HEK293T (cell line): ENCODE measurements around the gene SCARB1.

Experiments used
- BHLHE40 ChIP-seq: fragments of 450-650 bp; IDR thresholded peaks from 2 replicates; pipeline ENCODE4 v1.6.1; 2016; ENCODE audit warnings: mild to moderate bottlenecking, moderate library complexity, borderline replicate concordance
- ELF4 ChIP-seq: fragments of 450-650 bp; IDR thresholded peaks from 2 replicates; pipeline ENCODE4 v1.6.1; 2017; ENCODE audit warnings: antibody characterized with exemption
- FOXA1 ChIP-seq: fragments of 450-650 bp; IDR thresholded peaks from 2 replicates; pipeline ENCODE4 v1.6.1; 2016; ENCODE audit warnings: mild to moderate bottlenecking
- FOXK2 ChIP-seq: fragments of 450-650 bp; IDR thresholded peaks from 2 replicates; pipeline ENCODE4 v1.6.1; 2016; ENCODE audit warnings: mild to moderate bottlenecking
- FOXM1 ChIP-seq: fragments of 450-650 bp; IDR thresholded peaks from 2 replicates; pipeline ENCODE4 v1.6.1; 2017; ENCODE audit warnings: mild to moderate bottlenecking, borderline replicate concordance
- HDGF ChIP-seq: fragments of 450-650 bp; IDR thresholded peaks from 2 replicates; pipeline ENCODE4 v1.6.1; 2017; ENCODE audit warnings: antibody characterized with exemption, borderline replicate concordance
- L3MBTL2 ChIP-seq: fragments of 450-650 bp; conservative IDR thresholded peaks from 2 replicates; pipeline ENCODE4 v1.6.1; 2016; ENCODE audit warnings: mild to moderate bottlenecking
- NFRKB ChIP-seq: fragments of 450-650 bp; IDR thresholded peaks from 2 replicates; pipeline ENCODE4 v1.6.1; 2016; ENCODE audit warnings: mild to moderate bottlenecking, moderate library complexity
- PKNOX1 ChIP-seq: fragments of 450-650 bp; IDR thresholded peaks from 2 replicates; pipeline ENCODE4 v1.6.1; 2016
- SP1 ChIP-seq: fragments of 450-650 bp; IDR thresholded peaks from 2 replicates; pipeline ENCODE4 v1.6.1; 2017
- SUZ12 ChIP-seq: fragments of 450-650 bp; IDR thresholded peaks from 2 replicates; pipeline ENCODE4 v1.6.1; 2016; ENCODE audit warnings: mild to moderate bottlenecking
- ZNF384 ChIP-seq: fragments of 450-650 bp; IDR thresholded peaks from 2 replicates; pipeline ENCODE4 v1.6.1; 2016

- no peak for TF ChIP-seq FOXA1
- no peak for TF ChIP-seq FOXK2
- TF ChIP-seq BHLHE40 = no peak
- TF ChIP-seq ZNF384 = no peak
- TF ChIP-seq FOXM1 = no peak
- no peak for TF ChIP-seq SP1
- TF ChIP-seq PKNOX1 = no peak
- TF ChIP-seq NFRKB = no peak
- TF ChIP-seq HDGF = no peak
- TF ChIP-seq ELF4 = no peak
- no peak for TF ChIP-seq SUZ12
- TF ChIP-seq L3MBTL2 = no peak
Measured at GRCh38 chr12:124753993-124754392, 109.7 kb downstream of the SCARB1 start.
